ENCODE results near the gene SMYD4. TPM values are rescaled to one million over a fixed set of nuclear protein-coding genes. Genes with fewer than 3 reads are reported as not detected.

Gene SMYD4
- total and polyA plus RNA-seq, 2 experiments from 2014 or later = 17.0 to 21.9 TPM

DNA sequence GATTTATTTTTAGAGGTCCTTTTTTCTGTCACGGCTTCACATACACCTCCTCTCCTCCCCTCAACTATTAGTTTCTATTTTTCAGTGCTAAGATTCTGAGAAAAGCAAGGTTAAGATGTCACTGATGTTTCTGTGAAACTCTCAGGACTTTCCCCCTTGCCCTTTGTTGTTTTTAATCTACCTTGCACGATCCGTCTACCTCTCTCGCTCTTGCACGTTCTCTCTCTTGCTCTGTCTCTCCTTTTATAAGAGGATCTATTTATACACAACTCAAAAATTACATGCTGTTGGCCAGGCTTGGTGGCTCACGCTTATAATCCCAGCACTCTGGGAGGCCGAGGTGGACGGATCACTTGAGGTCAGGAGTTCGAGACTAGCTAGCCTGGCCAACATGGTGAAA lies 43.7 kb upstream of the SMYD4 start:
- peaks cover 1% of the 10 kb centered on the region for H3K27me3 Mint-ChIP-seq (ENCODE audit: insufficient read depth, low read depth, poor library complexity)
- Histone ChIP-seq H3K27ac (ENCODE audit: low read depth) (no peak overlapping the region), H3K4me1 (ENCODE audit: insufficient read depth) (no peaks in the 10 kb centered on the region), H3K4me2 (no peak overlapping the region), H3K4me3 (no peak overlapping the region), H2AFZ (no peak overlapping the region), H3K27me3 (ENCODE audit: insufficient read depth) (no peaks in the 10 kb centered on the region), H3K36me3 (ENCODE audit: insufficient read depth) (peaks cover 23% of the 10 kb centered on the region), H4K20me1 (replicated peaks; ENCODE audit: insufficient read depth) (peaks cover 9% of the 10 kb centered on the region), H3K79me2 (replicated peaks; ENCODE audit: insufficient read depth) (no peaks in the 10 kb centered on the region), H3K9me2 (ENCODE audit: insufficient read depth) (no peaks in the 10 kb centered on the region), H3F3A (replicated peaks; ENCODE audit: low read depth) (0 out of 2 replicates have a peak, but pooled peaks cover 3% of the 10 kb centered on the region)
- no peak overlapping the region for H3K27ac Mint-ChIP-seq
- ATAC-seq (no peak), DNase-seq (ENCODE audit: low spot score) (no peak)
- H3K4me3 Mint-ChIP-seq = no peak overlapping the region
- H3K4me1 Mint-ChIP-seq = no peaks in the 10 kb centered on the region
- no peaks in the 10 kb centered on the region for H3K9me3 Mint-ChIP-seq
- peaks cover 41% of the 10 kb centered on the region; the same call in 2 of the 3 replicates for H3K36me3 Mint-ChIP-seq (ENCODE audit: low read depth)
- no peak for TF ChIP-seq POLR2AphosphoS5 (IDR thresholded peaks at IDR 0.05; ENCODE audit: low read depth)
- TF ChIP-seq, protein P1, sequence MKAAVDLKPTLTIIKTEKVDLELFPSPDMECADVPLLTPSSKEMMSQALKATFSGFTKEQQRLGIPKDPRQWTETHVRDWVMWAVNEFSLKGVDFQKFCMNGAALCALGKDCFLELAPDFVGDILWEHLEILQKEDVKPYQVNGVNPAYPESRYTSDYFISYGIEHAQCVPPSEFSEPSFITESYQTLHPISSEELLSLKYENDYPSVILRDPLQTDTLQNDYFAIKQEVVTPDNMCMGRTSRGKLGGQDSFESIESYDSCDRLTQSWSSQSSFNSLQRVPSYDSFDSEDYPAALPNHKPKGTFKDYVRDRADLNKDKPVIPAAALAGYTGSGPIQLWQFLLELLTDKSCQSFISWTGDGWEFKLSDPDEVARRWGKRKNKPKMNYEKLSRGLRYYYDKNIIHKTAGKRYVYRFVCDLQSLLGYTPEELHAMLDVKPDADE (IDR thresholded peaks at IDR 0.05) = no peak
- TF ChIP-seq ZNF114 (CRISPR knock-in tag; IDR thresholded peaks at IDR 0.05) = no peak
- no peak for TF ChIP-seq NANOG (IDR thresholded peaks at IDR 0.05; ENCODE audit: borderline replicate concordance)
- TF ChIP-seq, protein P2, sequence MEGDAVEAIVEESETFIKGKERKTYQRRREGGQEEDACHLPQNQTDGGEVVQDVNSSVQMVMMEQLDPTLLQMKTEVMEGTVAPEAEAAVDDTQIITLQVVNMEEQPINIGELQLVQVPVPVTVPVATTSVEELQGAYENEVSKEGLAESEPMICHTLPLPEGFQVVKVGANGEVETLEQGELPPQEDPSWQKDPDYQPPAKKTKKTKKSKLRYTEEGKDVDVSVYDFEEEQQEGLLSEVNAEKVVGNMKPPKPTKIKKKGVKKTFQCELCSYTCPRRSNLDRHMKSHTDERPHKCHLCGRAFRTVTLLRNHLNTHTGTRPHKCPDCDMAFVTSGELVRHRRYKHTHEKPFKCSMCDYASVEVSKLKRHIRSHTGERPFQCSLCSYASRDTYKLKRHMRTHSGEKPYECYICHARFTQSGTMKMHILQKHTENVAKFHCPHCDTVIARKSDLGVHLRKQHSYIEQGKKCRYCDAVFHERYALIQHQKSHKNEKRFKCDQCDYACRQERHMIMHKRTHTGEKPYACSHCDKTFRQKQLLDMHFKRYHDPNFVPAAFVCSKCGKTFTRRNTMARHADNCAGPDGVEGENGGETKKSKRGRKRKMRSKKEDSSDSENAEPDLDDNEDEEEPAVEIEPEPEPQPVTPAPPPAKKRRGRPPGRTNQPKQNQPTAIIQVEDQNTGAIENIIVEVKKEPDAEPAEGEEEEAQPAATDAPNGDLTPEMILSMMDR (conservative IDR thresholded peaks at IDR 0.05; ENCODE audit: low read depth in 2 of 2) = no peak
- TF ChIP-seq JUNB (IDR thresholded peaks at IDR 0.05; ENCODE audit: unreplicated experiment) = no peak
- TF ChIP-seq CREB1 (CRISPR knock-in tag; IDR thresholded peaks at IDR 0.05; ENCODE audit: low read depth) = no peak
- TF ChIP-seq, protein P3, sequence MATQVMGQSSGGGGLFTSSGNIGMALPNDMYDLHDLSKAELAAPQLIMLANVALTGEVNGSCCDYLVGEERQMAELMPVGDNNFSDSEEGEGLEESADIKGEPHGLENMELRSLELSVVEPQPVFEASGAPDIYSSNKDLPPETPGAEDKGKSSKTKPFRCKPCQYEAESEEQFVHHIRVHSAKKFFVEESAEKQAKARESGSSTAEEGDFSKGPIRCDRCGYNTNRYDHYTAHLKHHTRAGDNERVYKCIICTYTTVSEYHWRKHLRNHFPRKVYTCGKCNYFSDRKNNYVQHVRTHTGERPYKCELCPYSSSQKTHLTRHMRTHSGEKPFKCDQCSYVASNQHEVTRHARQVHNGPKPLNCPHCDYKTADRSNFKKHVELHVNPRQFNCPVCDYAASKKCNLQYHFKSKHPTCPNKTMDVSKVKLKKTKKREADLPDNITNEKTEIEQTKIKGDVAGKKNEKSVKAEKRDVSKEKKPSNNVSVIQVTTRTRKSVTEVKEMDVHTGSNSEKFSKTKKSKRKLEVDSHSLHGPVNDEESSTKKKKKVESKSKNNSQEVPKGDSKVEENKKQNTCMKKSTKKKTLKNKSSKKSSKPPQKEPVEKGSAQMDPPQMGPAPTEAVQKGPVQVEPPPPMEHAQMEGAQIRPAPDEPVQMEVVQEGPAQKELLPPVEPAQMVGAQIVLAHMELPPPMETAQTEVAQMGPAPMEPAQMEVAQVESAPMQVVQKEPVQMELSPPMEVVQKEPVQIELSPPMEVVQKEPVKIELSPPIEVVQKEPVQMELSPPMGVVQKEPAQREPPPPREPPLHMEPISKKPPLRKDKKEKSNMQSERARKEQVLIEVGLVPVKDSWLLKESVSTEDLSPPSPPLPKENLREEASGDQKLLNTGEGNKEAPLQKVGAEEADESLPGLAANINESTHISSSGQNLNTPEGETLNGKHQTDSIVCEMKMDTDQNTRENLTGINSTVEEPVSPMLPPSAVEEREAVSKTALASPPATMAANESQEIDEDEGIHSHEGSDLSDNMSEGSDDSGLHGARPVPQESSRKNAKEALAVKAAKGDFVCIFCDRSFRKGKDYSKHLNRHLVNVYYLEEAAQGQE (IDR thresholded peaks at IDR 0.05; ENCODE audit: unreplicated experiment) = no peak
- TF ChIP-seq EZH2phosphoT487 (IDR thresholded peaks at IDR 0.05; ENCODE audit: unreplicated experiment) = no peak
- no peak for TF ChIP-seq ZNF331 (CRISPR knock-in tag; IDR thresholded peaks at IDR 0.05; ENCODE audit: low read depth)
- TF ChIP-seq, protein P4, sequence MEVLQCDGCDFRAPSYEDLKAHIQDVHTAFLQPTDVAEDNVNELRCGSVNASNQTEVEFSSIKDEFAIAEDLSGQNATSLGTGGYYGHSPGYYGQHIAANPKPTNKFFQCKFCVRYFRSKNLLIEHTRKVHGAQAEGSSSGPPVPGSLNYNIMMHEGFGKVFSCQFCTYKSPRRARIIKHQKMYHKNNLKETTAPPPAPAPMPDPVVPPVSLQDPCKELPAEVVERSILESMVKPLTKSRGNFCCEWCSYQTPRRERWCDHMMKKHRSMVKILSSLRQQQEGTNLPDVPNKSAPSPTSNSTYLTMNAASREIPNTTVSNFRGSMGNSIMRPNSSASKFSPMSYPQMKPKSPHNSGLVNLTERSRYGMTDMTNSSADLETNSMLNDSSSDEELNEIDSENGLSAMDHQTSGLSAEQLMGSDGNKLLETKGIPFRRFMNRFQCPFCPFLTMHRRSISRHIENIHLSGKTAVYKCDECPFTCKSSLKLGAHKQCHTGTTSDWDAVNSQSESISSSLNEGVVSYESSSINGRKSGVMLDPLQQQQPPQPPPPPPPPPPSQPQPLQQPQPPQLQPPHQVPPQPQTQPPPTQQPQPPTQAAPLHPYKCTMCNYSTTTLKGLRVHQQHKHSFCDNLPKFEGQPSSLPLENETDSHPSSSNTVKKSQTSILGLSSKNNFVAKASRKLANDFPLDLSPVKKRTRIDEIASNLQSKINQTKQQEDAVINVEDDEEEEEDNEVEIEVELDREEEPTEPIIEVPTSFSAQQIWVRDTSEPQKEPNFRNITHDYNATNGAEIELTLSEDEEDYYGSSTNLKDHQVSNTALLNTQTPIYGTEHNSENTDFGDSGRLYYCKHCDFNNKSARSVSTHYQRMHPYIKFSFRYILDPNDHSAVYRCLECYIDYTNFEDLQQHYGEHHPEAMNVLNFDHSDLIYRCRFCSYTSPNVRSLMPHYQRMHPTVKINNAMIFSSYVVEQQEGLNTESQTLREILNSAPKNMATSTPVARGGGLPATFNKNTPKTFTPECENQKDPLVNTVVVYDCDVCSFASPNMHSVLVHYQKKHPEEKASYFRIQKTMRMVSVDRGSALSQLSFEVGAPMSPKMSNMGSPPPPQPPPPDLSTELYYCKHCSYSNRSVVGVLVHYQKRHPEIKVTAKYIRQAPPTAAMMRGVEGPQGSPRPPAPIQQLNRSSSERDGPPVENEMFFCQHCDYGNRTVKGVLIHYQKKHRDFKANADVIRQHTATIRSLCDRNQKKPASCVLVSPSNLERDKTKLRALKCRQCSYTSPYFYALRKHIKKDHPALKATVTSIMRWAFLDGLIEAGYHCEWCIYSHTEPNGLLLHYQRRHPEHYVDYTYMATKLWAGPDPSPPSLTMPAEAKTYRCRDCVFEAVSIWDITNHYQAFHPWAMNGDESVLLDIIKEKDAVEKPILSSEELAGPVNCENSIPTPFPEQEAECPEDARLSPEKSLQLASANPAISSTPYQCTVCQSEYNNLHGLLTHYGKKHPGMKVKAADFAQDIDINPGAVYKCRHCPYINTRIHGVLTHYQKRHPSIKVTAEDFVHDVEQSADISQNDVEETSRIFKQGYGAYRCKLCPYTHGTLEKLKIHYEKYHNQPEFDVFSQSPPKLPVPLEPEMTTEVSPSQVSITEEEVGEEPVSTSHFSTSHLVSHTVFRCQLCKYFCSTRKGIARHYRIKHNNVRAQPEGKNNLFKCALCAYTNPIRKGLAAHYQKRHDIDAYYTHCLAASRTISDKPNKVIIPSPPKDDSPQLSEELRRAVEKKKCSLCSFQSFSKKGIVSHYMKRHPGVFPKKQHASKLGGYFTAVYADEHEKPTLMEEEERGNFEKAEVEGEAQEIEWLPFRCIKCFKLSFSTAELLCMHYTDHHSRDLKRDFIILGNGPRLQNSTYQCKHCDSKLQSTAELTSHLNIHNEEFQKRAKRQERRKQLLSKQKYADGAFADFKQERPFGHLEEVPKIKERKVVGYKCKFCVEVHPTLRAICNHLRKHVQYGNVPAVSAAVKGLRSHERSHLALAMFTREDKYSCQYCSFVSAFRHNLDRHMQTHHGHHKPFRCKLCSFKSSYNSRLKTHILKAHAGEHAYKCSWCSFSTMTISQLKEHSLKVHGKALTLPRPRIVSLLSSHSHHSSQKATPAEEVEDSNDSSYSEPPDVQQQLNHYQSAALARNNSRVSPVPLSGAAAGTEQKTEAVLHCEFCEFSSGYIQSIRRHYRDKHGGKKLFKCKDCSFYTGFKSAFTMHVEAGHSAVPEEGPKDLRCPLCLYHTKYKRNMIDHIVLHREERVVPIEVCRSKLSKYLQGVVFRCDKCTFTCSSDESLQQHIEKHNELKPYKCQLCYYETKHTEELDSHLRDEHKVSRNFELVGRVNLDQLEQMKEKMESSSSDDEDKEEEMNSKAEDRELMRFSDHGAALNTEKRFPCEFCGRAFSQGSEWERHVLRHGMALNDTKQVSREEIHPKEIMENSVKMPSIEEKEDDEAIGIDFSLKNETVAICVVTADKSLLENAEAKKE (CRISPR knock-in tag; IDR thresholded peaks at IDR 0.05) = no peak
- TF ChIP-seq EZH2 (IDR thresholded peaks at IDR 0.05; ENCODE audit: low read depth, unreplicated experiment) = no peak
- TF ChIP-seq STAT1 (IDR thresholded peaks at IDR 0.05; ENCODE audit: unreplicated experiment) = no peak
